GM12878 (cell line): ENCODE measurements around the gene UXS1. TPM values are rescaled to one million over a fixed set of nuclear protein-coding genes. Genes with fewer than 3 reads are reported as not detected.

ENCODE experiments used
- ATAC-seq: fragments of 200-7000 bp; cut with Tn5 transposase; 3 replicates; pipeline ENCODE4 v1.9.1; 2020; ENCODE audit warnings: mild to moderate bottlenecking, moderate library complexity
- BruUV-seq: library from RNA; stranded (reverse); fragments of 400-500 nt; replicated peaks from 2 replicates; lab custom pipeline; 2021; lab: Mats Ljungman, UMichigan
- CTCF ChIA-PET: fragments of 300-600 bp; sonication (Branson Sonifier 250); formaldehyde crosslinking; extraction: SDS; loops from one replicate; lab custom pipeline; 2021; ENCODE audit warnings: inconsistent platforms; lab: Yijun Ruan, JAX
- POLR2A ChIA-PET: fragments of 350-600 bp; formaldehyde crosslinking; extraction: SDS; loops from one replicate; lab custom pipeline; 2021; ENCODE audit warnings: inconsistent platforms; lab: Charles Lee
- RAD21 ChIA-PET: fragments of 300-600 bp; sonication (Branson Sonifier 250); formaldehyde crosslinking; loops from one replicate; lab custom pipeline; 2023; ENCODE audit warnings: antibody characterized with exemption; ENCODE audit not compliant: unreplicated experiment; lab: Charles Lee
- SMC1A ChIA-PET: fragments of 300-600 bp; sonication (Branson Sonifier 250); formaldehyde crosslinking; loops from one replicate; lab custom pipeline; 2023; ENCODE audit not compliant: unreplicated experiment, uncharacterized antibody; lab: Charles Lee
- DNase-seq: peaks from one replicate; pipeline ENCODE4 v3.0.0-alpha.2; 2011; ENCODE audit warnings: low read depth, low spot score
- FAIRE-seq: peaks from 3 replicates; lab custom pipeline; 2011; peaks lifted over from hg19 to GRCh38; lab: Jason Lieb, UNC
- H2AFZ ChIP-seq: 2 replicates; pipeline ENCODE4 v1.6.0; 2011; ENCODE audit warnings: low read depth, low read length, control low read depth; ENCODE audit not compliant: control insufficient read depth
- H3K27ac ChIP-seq: 2 replicates; pipeline ENCODE4 v1.5.1; 2011; ENCODE audit warnings: control low read depth; ENCODE audit not compliant: control insufficient read depth, insufficient read depth
- H3K27me3 ChIP-seq, 2 experiments: replicated peaks in 1 of 2; 2 replicates each; pipeline versions ENCODE4 v1.6.0 to v1.6.1; 2011; ENCODE audit warnings: low read length in 1 of 2; ENCODE audit not compliant: control insufficient read depth in 2 of 2, insufficient read depth in 2 of 2
- H3K36me3 ChIP-seq, 2 experiments: 2 replicates each; pipeline ENCODE4 v1.5.1; 2011; ENCODE audit warnings: low read length in 1 of 2; ENCODE audit not compliant: control insufficient read depth in 2 of 2, insufficient read depth in 2 of 2
- H3K4me1 ChIP-seq: 2 replicates; pipeline ENCODE4 v1.6.1; 2011; ENCODE audit warnings: mild to moderate bottlenecking, low read length, moderate library complexity, mixed read lengths; ENCODE audit not compliant: control insufficient read depth, insufficient read depth
- H3K4me2 ChIP-seq: 2 replicates; pipeline ENCODE4 v1.6.0; 2011; ENCODE audit warnings: control low read depth; ENCODE audit not compliant: control insufficient read depth, insufficient read depth
- H3K4me3 ChIP-seq: fragments of 200-600 bp; sonication (generic); 2 replicates; pipeline ENCODE4 v1.5.1; 2016
- H3K79me2 ChIP-seq: 2 replicates; pipeline ENCODE4 v1.6.0; 2011; ENCODE audit warnings: low read length; ENCODE audit not compliant: control insufficient read depth, insufficient read depth
- H3K9ac ChIP-seq: 2 replicates; pipeline ENCODE4 v1.8.0; 2011; ENCODE audit warnings: low read length, control low read depth, mixed read lengths; ENCODE audit not compliant: control insufficient read depth, insufficient read depth
- H3K9me3 ChIP-seq: replicated peaks from 3 replicates; pipeline ENCODE4 v1.5.1; 2011; ENCODE audit warnings: mild to moderate bottlenecking, low read length; ENCODE audit not compliant: control insufficient read depth, insufficient read depth
- H4K20me1 ChIP-seq: 2 replicates; pipeline ENCODE4 v1.6.0; 2011; ENCODE audit not compliant: control insufficient read depth, insufficient read depth
- CEBPB ChIP-seq, 2 experiments: fragments of 150-350 bp in 1 of 2; IDR thresholded peaks; 2 replicates each; pipeline ENCODE4 v1.6.1; 2012 to 2014; ENCODE audit warnings: low read depth in 2 of 2, low read length in 2 of 2, borderline replicate concordance in 1 of 2, inconsistent platforms in 1 of 2
- CHD1 ChIP-seq: IDR thresholded peaks from 2 replicates; pipeline ENCODE4 v1.6.1; 2012; ENCODE audit warnings: low read depth, low read length, improper control_type of control experiment
- CHD4 ChIP-seq: fragments of 200-600 bp; sonication (generic); IDR thresholded peaks from 2 replicates; pipeline ENCODE4 v1.6.1; 2016; ENCODE audit warnings: mild to moderate bottlenecking
- EGR1 ChIP-seq, 2 experiments: IDR thresholded peaks; 1 replicate in 1 of 2; 2 replicates in 1 of 2; pipeline ENCODE4 v1.6.1; 2011 to 2012; ENCODE audit warnings: low read depth in 2 of 2, low read length in 2 of 2, borderline replicate concordance in 1 of 2, mild to moderate bottlenecking in 1 of 2, moderate library complexity in 1 of 2
- FOXM1 ChIP-seq: IDR thresholded peaks from 2 replicates; pipeline ENCODE4 v1.6.1; 2012; ENCODE audit warnings: low read depth, mild to moderate bottlenecking, inconsistent platforms, low read length, moderate library complexity
- HDGF ChIP-seq: fragments of 450-650 bp; IDR thresholded peaks from 2 replicates; pipeline ENCODE4 v1.6.1; 2016; ENCODE audit warnings: antibody characterized with exemption
- IKZF2 ChIP-seq, 2 experiments: fragments of 450-650 bp; IDR thresholded peaks; 2 replicates each; pipeline ENCODE4 v1.6.1; 2017; ENCODE audit warnings: mild to moderate bottlenecking in 2 of 2, moderate library complexity in 2 of 2
- KDM1A ChIP-seq: fragments of 200-600 bp; sonication (generic); IDR thresholded peaks from 2 replicates; pipeline ENCODE4 v1.6.1; 2016; ENCODE audit warnings: borderline replicate concordance
- MTA3 ChIP-seq: IDR thresholded peaks from 2 replicates; pipeline ENCODE4 v1.6.1; 2012; ENCODE audit warnings: low read length, inconsistent platforms, borderline replicate concordance
- SUPT20H ChIP-seq: IDR thresholded peaks from 2 replicates; pipeline ENCODE4 v1.6.1; 2011; ENCODE audit warnings: low read depth, mild to moderate bottlenecking, low read length, moderate library complexity, borderline replicate concordance; ENCODE audit not compliant: control insufficient read depth
- ZNF622 ChIP-seq: fragments of 450-650 bp; IDR thresholded peaks from 2 replicates; pipeline ENCODE4 v1.6.1; 2017; ENCODE audit warnings: mild to moderate bottlenecking, inconsistent platforms
- ZSCAN29 ChIP-seq: fragments of 450-650 bp; IDR thresholded peaks from 2 replicates; pipeline ENCODE4 v1.6.1; 2017; ENCODE audit warnings: mild to moderate bottlenecking, moderate library complexity
- WGBS: methylation state at CpG from one replicate; pipeline ENCODE4 v1.1.6; 2016; ENCODE audit warnings: low lambda C conversion rate; ENCODE audit not compliant: insufficient replicate concordance, insufficient coverage; ENCODE audit errors: missing lambda C conversion rate; 5-methylcytosine and 5-hydroxymethylcytosine counted together
- in situ Hi-C: fragments of 300-500 bp; cut with MboI; formaldehyde crosslinking; loops from 9 replicates; pipeline ENCODE4 v1.14.3; 2018; ENCODE audit warnings: mixed read lengths
- intact Hi-C: fragments of 100-400 bp; cut with micrococcal nuclease; formaldehyde crosslinking; loops from one replicate; pipeline ENCODE4 v1.14.2; 2022; ENCODE audit not compliant: unreplicated experiment
- polyA plus RNA-seq, 11 experiments: library from polyadenylated mRNA; depleted of rRNA in 4 of 11; unstranded in 6 of 11; stranded (reverse) in 5 of 11; fragments of >200 nt; fragmentation: Nextera tagmentation in 4 of 11; fragmentation: Illumina TruSeq in 1 of 11; extraction: Ambion mirVana in 4 of 11; extraction: Trizol in 1 of 11; gene quantifications; 1 replicate in 1 of 11; 2 replicates in 10 of 11; pipeline versions ENCODE4 v1.2.1 to v1.2.3, GENCODE V29; 2011 to 2016; ENCODE audit warnings: inconsistent platforms in 2 of 11, missing spikeins in 2 of 11, low read depth in 1 of 11
- total RNA-seq, 4 experiments: library from RNA; depleted of rRNA in 3 of 4; stranded (reverse); fragments of >200 nt in 3 of 4; fragmentation: Illumina TruSeq in 1 of 4; extraction: Trizol in 1 of 4; gene quantifications; 2 replicates each; pipeline versions ENCODE4 v1.2.1 to v1.2.3, GENCODE V29; 2013 to 2021
- TF ChIP-seq, protein P1 (sequence below): fragments of 450-650 bp; IDR thresholded peaks from 2 replicates; pipeline ENCODE4 v1.6.1; 2018; ENCODE audit warnings: mild to moderate bottlenecking, low read depth, moderate library complexity; ENCODE audit not compliant: partially characterized antibody
- TF ChIP-seq, protein P2 (sequence below): fragments of 450-650 bp; IDR thresholded peaks from 2 replicates; pipeline ENCODE4 v1.6.1; 2017; ENCODE audit warnings: borderline replicate concordance
- TF ChIP-seq, protein P3 (sequence below): fragments of 450-650 bp; IDR thresholded peaks from 2 replicates; pipeline ENCODE4 v1.6.1; 2017; ENCODE audit warnings: low read depth, mild to moderate bottlenecking, moderate library complexity

Gene UXS1
- total and polyA plus RNA-seq, 10 of the 15 experiments (the other 5 are each of a cell fraction or from before 2014, with no cell fraction given), result 6.0 to 25.4 (median 24.0) TPM

DNA sequence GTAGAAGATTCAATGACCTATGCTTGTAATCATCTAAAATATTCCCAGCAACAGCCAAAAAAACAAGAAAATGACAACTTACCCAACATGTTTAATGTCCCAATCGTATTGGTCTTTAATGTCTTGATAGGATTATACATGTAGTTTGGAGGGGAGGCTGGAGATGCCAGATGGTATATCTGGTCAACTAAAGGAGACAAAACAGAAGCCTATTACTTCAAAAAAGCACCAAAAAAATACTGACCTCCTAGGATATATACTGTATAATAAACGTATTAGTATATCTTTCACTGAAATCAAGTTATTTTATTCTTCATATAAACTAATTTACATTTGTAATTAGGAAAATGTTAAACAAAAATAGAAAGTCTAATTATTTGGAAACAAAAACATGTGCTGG, 64.5 kb downstream of the UXS1 start:
- Histone ChIP-seq H3K4me1 (no peaks in the 10 kb centered on the region), H2AFZ (no peak overlapping the region), H3K4me2 (no peak overlapping the region), H3K27me3 (no peaks in the 10 kb centered on the region), H4K20me1 (no peaks in the 10 kb centered on the region), H3K79me2 (no peaks in the 10 kb centered on the region), H3K9me3 (no peaks in the 10 kb centered on the region), H3K9ac (no peak overlapping the region), H3K27ac (no peak overlapping the region), H3K4me3 (no peak overlapping the region), H3K36me3 (peaks cover 0 to 7% of the 10 kb centered on the region in 2 experiments; a peak in 2 of 4 replicates)
- POLR2A ChIA-PET, result no interaction called here
- SMC1A ChIA-PET, result no interaction called here
- DNase-seq (no peak), ATAC-seq (no peak), FAIRE-seq (no peak)
- in situ Hi-C loops, result no loop called here
- CTCF ChIA-PET, result no interaction called here
- RAD21 ChIA-PET, result no interaction called here
- TF ChIP-seq CHD1 (no peak), HDGF (no peak), KDM1A (no peak), EGR1 (IDR thresholded peaks at IDR 0.05; ENCODE audit: borderline replicate concordance in 1 of 2, low read depth in 2 of 2, low read length in 2 of 2) (no peak), ZSCAN29 (no peak), CHD4 (no peak), FOXM1 (no peak), ZNF622 (no peak), SUPT20H (no peak), IKZF2 (IDR thresholded peaks at IDR 0.05) (no peak), CEBPB (IDR thresholded peaks at IDR 0.05; ENCODE audit: borderline replicate concordance in 1 of 2, low read depth in 2 of 2, low read length in 2 of 2) (no peak), MTA3 (no peak)
- TF ChIP-seq, protein P1, sequence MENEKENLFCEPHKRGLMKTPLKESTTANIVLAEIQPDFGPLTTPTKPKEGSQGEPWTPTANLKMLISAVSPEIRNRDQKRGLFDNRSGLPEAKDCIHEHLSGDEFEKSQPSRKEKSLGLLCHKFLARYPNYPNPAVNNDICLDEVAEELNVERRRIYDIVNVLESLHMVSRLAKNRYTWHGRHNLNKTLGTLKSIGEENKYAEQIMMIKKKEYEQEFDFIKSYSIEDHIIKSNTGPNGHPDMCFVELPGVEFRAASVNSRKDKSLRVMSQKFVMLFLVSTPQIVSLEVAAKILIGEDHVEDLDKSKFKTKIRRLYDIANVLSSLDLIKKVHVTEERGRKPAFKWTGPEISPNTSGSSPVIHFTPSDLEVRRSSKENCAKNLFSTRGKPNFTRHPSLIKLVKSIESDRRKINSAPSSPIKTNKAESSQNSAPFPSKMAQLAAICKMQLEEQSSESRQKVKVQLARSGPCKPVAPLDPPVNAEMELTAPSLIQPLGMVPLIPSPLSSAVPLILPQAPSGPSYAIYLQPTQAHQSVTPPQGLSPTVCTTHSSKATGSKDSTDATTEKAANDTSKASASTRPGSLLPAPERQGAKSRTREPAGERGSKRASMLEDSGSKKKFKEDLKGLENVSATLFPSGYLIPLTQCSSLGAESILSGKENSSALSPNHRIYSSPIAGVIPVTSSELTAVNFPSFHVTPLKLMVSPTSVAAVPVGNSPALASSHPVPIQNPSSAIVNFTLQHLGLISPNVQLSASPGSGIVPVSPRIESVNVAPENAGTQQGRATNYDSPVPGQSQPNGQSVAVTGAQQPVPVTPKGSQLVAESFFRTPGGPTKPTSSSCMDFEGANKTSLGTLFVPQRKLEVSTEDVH, result no peak
- TF ChIP-seq, protein P2, sequence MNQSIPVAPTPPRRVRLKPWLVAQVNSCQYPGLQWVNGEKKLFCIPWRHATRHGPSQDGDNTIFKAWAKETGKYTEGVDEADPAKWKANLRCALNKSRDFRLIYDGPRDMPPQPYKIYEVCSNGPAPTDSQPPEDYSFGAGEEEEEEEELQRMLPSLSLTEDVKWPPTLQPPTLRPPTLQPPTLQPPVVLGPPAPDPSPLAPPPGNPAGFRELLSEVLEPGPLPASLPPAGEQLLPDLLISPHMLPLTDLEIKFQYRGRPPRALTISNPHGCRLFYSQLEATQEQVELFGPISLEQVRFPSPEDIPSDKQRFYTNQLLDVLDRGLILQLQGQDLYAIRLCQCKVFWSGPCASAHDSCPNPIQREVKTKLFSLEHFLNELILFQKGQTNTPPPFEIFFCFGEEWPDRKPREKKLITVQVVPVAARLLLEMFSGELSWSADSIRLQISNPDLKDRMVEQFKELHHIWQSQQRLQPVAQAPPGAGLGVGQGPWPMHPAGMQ, result no peak
- TF ChIP-seq, protein P3, sequence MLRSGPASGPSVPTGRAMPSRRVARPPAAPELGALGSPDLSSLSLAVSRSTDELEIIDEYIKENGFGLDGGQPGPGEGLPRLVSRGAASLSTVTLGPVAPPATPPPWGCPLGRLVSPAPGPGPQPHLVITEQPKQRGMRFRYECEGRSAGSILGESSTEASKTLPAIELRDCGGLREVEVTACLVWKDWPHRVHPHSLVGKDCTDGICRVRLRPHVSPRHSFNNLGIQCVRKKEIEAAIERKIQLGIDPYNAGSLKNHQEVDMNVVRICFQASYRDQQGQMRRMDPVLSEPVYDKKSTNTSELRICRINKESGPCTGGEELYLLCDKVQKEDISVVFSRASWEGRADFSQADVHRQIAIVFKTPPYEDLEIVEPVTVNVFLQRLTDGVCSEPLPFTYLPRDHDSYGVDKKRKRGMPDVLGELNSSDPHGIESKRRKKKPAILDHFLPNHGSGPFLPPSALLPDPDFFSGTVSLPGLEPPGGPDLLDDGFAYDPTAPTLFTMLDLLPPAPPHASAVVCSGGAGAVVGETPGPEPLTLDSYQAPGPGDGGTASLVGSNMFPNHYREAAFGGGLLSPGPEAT, result no peak
- WGBS, result 98% methylated on average over 2 of the region's 2 CpGs
- intact Hi-C loops, result no loop called here
- BruUV-seq, result no TSS peak
